HG03025 (cell line): ENCODE results near the gene VPS25.

Source experiments
- ATAC-seq: cut with Tn5 transposase; IDR thresholded peaks from one replicate; pipeline ENCODE4 v1.9.1; 2021; ENCODE audit warnings: mild to moderate bottlenecking, moderate library complexity; ENCODE audit not compliant: unreplicated experiment, low FRiP score

The VPS25 gene

GRCh38 chr17:42792545-42792944, 19.3 kb downstream of the VPS25 start:
- ATAC-seq = no peak

- no peak for ATAC-seq
These were observed 21.8 kb downstream of the VPS25 start for GRCh38 chr17:42795061-42795460.

- ATAC-seq = no peak
These were observed 22.2 kb downstream of the VPS25 start for GRCh38 chr17:42795465-42795864.

DNA sequence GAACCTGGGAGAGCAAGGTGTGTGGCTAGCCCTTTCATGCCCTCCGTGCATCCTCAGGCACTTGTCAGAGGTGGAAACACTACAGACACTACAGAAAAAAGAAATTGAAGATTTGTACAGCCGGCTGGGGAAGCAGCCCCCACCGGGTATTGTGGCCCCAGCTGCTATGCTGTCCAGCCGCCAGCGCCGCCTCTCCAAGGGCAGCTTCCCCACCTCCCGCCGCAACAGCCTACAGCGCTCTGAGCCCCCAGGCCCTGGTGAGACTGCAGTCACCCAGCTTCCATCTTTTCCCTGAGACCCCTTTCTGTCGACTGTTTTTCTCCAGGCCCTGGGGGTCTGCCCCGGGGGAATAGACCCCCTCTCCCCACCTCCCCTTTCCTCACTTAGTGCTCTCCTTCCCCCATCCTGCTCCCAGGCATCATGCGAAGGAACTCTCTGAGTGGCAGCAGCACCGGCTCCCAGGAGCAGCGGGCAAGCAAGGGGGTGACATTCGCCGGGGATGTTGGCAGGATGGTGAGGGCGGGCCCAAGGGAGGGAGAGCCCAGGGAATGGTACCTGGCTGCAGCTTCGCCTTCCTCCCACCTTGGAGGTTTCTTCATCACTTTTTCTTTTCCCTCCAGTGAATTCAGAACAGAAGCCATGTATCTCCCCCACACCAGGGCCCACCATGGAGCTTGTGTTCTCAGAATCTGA, 23.0 kb downstream of the VPS25 start:
- ATAC-seq = no peak

DNA sequence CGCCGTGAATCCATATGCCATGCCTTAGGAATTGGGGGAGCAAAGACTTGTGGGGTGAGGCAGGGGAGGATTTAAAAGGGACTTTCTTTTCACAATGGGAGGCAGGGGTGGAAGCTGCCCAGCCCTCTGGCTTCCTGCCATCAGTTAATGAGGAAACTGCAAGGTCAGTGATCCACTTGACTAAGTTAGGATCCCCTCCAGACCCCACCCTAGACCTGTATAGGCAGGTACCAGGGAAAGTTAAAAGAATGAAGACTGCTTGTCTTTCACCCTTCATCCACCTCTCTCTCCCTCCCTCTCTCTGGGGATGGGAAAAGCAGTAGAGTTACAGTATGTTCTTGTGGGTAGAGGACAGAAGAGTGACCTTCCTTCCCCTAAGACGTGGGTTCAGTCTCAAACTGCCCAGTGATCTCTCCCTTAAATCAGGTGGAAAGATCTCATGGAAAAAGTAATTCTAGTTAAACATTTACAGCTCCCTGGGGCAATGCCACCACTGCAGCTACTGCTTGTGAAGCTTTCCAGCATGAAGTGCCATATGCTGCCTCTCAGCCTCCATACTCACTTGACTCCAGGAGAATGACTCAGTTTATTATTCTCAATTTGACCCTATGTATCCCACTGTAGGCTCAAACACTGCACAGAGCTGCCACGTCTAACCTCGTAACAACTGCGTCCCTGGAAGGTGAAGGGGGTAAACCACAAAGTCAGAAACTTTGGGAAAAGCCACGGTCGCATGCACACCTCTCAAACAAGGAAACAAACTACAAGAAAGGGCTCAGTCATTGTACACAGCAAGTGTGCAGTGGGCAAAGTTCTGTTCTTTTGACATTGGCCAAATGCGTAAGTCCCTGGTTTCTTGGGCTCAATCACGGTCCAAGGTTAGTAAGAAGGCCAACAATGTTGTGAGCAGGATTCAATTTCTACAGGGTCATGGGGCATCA, 24.1 kb downstream of the VPS25 start:
- ATAC-seq = no peak

DNA sequence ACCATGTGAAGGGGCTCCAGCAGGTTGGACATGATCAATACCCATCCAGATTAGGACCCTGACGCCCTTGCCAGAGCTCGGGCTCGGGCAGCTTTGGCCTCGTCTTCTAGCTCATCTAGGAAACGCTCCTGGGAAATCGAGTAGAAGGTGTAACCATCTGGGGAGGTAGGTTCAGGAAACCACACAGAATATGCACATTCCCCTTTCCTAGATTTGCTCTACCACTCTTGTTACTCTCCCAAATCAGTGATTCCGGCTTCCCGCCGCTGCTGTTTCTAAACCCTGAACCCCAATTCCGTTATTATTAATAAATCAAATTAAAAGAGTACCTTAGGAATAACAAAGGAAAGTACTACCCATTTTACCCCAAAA, 24.7 kb downstream of the VPS25 start:
- ATAC-seq = no peak

DNA sequence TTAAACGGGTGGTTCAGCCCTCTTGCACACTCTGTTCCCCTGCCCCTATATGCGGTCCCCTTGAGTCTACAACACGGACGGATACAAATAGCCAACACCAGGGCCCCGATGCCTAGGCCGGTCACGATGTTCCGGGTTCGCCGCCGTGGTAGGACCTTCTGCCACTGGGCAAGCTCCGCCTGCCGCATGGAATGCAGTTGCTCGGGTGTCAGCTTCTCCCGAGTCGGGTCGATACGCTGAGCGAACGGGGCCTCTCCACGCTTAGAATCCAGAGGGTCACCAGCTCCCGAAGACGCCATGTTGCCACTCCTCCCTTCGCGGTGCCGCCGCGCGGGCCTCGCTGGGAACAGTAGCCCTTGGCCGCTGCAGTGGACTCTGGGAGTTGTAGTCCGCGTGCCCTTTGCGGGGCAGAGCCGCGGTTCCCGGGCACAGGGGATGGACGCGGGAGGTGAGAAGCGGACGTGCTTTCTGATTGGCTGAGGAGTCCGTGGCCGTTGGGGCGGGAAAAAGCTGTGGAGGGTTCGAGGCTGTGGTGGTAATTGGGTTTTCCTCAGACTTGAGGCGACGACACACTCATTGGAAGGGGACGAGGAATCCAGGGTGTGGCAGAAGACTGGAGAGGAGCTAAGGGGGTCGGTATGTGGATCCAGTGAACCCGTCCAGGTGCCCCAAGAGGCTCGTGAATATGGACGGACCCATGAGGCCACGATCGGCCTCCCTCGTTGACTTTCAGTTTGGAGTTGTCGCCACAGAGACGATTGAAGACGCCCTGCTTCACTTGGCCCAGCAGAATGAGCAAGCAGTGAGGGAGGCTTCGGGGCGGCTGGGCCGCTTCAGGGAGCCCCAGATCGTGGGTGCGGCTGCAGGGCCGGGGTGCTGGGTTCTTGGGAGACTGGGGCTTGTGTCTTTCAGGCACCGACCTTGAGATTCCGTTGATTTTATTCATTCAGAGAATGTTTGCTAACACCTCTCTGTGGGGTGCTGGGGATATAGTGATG, 25.4 kb downstream of the VPS25 start, which contains the start of the genes CNTD1 and COA3:
CNTD1 (plus strand) TSS at position 479 of the 998 bp plus-strand sequence; CDS start at position 686, 207 bp downstream.
COA3 (minus strand) TSS at position 322 of the 998 bp plus-strand sequence; CDS start at position 299, 23 bp downstream.
- ATAC-seq = no peak

DNA sequence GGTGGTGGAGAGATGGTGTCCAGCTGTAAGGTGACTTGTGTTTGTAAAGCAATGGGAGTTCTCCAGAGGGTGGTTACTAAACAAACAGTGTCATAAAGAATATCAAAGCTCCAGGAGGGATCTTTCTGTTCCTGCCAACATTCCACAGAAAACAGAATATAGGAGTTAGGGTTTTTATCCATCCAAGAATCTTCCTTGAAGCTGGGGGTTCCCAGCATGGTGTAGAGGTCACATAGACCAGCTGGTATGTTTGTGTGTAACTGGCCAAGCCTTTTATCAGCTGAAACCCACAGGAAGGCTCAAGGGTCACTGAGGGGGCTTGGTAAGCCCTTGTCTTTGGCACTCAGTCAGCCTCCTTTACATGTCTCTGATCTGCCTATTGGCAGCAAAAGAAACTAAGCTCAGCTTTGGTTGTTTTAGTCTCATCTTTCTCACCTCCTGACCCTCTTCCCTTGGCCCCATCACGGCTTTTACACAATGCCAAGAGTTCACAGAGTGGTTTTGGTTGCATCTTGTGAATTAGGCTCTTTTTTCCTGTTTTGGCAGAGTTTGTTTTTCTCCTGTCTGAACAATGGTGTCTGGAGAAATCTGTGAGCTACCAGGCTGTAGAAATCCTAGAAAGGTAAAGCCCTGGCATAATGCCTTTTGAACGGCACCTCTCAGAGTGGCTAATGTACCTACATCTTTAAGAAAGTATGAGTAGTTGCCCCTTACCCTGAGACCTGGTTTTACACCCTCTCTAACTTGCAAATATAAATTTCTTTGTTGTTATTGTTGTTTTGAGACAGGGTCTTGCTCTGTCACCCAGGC, 30.0 kb downstream of the VPS25 start:
- no peak for ATAC-seq

DNA sequence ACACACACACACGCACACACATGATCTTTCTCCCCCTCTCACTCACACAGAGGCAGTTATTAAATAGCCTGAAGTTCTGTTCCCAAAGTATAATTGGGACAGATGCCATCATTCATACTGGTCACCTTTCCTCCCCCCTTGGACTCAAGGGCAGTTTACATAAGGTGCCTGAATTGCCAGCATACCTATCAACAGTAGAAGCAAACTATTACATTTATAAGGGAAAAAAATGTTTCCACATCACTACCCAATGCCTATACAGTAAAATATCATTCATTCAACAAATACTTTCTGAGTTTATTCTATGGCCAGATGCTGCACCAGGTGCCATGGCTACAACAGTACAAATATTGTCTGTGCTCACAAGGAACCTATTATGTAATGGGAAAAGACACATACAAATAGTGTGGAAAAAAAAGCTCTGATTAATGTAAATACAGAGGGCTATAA, 31.7 kb downstream of the VPS25 start:
- no peak for ATAC-seq

DNA sequence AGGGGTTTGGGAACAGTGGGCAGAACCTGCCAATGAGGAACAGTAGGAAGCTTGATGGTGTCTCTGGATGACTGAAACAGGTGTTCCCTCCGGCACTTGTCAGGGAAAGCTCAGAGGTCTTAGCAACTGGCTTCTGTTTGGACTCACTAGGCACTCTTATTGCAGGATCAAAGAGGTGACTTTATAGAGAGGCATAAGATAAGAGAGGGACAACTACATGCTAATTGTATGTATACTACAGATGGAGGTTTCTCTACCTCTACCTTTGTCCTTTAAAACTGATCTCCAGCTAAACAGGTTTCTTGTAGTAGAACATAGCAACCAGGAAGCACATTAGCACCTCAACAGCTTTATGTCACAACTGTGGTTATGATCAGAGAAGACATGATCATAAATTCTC, 33.0 kb downstream of the VPS25 start:
- no peak for ATAC-seq

- ATAC-seq = no peak
These were observed 36.0 kb downstream of the VPS25 start for GRCh38 chr17:42809250-42809649.

- no peak for ATAC-seq
These were observed 41.6 kb downstream of the VPS25 start for GRCh38 chr17:42814633-42815399.

GRCh38 chr17:42817866-42818265, 44.6 kb downstream of the VPS25 start:
- no peak for ATAC-seq

DNA sequence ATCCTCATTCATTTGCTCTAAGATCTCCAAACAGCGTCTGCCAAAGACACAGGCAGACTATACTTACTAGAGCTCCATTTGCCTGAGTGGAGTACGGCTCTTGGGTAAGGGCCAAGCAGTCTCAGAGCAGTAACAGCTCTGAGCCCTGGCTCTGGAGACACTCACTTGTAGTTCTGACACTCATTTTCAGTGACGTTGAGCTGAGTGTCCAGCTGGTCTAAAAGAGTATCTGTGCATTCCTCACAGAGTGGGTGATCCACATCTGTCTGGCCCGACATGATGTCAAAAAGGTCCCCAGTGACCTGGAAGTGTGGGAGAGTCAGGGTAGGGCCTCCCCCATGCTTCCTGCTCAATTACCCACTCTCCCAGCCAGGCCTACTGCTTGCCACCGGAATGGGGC, 45.1 kb downstream of the VPS25 start:
- no peak for ATAC-seq

DNA sequence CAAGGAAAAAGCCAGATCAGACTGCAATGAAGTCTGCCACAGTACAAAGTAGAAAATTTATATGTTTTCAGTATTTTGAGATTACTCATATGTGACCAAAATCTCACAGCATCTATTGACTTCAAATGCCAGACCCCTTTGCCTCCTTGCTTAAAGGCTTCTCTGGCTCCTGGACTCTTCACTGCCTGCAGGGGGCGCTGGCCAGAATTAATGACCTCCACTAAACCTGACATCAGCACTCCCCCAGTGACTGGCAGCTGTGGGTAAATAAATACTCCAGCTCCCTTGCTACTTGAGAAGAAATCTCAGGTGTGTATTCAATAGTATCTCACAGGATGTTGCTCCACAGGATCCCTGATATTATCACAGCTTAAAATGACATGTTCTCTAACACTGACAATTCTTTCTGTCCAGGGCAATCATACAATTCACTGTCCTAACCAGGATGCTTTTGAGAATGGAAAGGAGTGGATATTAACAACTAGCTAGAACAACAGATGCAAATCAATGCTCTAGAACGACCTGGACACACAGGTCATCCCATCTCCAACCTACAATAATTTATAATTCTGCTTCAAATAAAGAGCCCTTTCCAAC, 46.8 kb downstream of the VPS25 start:
- ATAC-seq = no peak

- no peak for ATAC-seq
These were observed 47.9 kb downstream of the VPS25 start for GRCh38 chr17:42821176-42821575.

DNA sequence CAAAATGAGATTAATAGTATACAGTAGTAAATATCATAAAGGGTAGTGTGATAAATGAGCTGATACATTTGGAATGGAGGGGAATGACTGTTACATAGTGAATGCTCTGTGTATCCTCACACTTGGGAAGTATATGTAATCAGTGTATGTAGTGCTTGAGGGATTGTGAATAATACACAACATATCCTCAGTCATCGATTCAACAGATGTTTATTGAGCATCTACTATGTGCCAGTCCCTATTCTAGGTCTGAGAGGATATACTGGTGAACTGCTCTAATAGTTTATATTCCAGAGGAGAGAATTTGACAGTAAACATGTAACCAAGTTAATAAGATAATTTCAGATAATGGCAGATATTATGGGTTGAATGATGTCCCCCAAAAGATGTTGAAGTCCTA, 54.2 kb downstream of the VPS25 start:
- ATAC-seq = no peak
